IMR-90 (cell line): Measurements from ENCODE around the gene DOCK4. TPM values are rescaled to one million over a fixed set of nuclear protein-coding genes. Genes with fewer than 3 reads are reported as not detected.

Experiments
- CHD1 ChIP-seq: IDR thresholded peaks from 2 replicates; pipeline ENCODE4 v1.6.1; 2012; ENCODE audit warnings: low read depth, low read length, improper control_type of control experiment
- FOS ChIP-seq: fragments of 150-350 bp; IDR thresholded peaks from 2 replicates; pipeline ENCODE4 v1.6.1; 2016; ENCODE audit warnings: low read depth, low read length
- MAFK ChIP-seq: IDR thresholded peaks from 2 replicates; pipeline ENCODE4 v1.6.1; 2012; ENCODE audit warnings: low read depth, low read length, improper control_type of control experiment
- MXI1 ChIP-seq: IDR thresholded peaks from 2 replicates; pipeline ENCODE4 v1.6.1; 2012; ENCODE audit warnings: low read depth, mild to moderate bottlenecking, low read length, moderate library complexity, borderline replicate concordance
- NFE2L2 ChIP-seq: fragments of 150-350 bp; IDR thresholded peaks from 2 replicates; pipeline ENCODE4 v1.6.1; 2016; ENCODE audit warnings: low read depth, mild to moderate bottlenecking, low read length
- POLR2A ChIP-seq: IDR thresholded peaks from 2 replicates; pipeline ENCODE4 v1.6.1; 2012; ENCODE audit warnings: mild to moderate bottlenecking, low read depth, low read length
- RAD21 ChIP-seq: IDR thresholded peaks from 2 replicates; pipeline ENCODE4 v1.6.1; 2012; ENCODE audit warnings: low read length, improper control_type of control experiment
- RCOR1 ChIP-seq: IDR thresholded peaks from 2 replicates; pipeline ENCODE4 v1.6.1; 2012; ENCODE audit warnings: mild to moderate bottlenecking, low read length, improper control_type of control experiment; ENCODE audit not compliant: insufficient replicate concordance
- RFX5 ChIP-seq: IDR thresholded peaks from 2 replicates; pipeline ENCODE4 v1.8.0; 2012; ENCODE audit warnings: low read depth, mild to moderate bottlenecking, low read length, moderate library complexity
- polyA plus RNA-seq, 3 experiments: library from polyadenylated mRNA; depleted of rRNA; stranded (reverse); fragments of >200 nt; gene quantifications; 2 replicates each; pipeline ENCODE4 v1.2.3, GENCODE V29; 2012; ENCODE audit warnings: low replicate concordance in 1 of 3
- total RNA-seq: library from RNA; depleted of rRNA; stranded (reverse); fragments of >200 nt; gene quantifications from 2 replicates; pipeline ENCODE4 v1.2.3, GENCODE V29; 2012
- TF ChIP-seq, protein P1 (sequence below): conservative IDR thresholded peaks from 2 replicates; pipeline ENCODE4 v1.5.1; 2012; ENCODE audit warnings: mild to moderate bottlenecking, low read depth, low read length, improper control_type of control experiment

Gene DOCK4
- total and polyA plus RNA-seq, 2 of the 4 experiments (the other 2 are of a cell fraction): 4.4 to 12.2 TPM

DNA sequence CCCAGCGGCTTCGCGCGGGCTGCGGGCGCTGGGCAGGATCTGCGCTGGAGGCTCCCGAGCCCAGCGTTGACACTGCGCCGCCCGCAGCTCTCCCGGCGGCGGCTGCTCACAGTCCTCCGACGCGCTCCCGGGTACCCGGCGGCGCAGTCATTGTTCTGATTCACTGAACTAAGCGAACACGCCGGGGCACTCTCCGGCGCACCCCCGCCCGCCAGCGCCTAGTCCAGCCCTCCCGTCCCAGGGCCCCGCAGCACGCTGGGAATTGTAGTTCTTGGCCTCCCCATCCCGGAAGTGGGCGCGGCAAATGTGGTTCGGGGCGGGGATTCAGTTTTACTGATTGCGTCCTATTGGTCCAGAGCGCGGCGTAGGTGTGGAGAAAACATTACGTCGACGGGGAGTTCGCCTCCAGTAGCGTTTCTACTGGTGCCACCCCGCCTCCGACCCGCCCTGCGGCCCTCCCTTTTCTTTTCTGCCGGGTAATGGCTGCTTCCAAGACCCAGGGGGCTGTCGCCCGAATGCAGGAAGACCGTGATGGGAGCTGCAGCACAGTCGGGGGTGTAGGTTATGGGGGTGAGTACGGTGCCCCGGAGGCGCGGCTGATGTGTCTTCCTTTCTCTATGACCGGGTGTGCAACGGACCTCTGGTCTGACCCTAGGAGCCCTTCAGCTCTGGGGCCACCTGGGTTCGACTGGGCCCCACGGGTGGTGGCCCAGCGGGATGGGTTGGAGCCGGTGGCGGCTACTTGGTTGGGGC is at the start of gene DOCK4, which contains the start of gene ZNF277 (continued):
- TF ChIP-seq MXI1 (peak; percentile 69), RFX5 (no peak), POLR2A (peak; percentile 87), RCOR1 (no peak), NFE2L2 (no peak), RAD21 (peak; percentile 23; the same call in 1 of the 2 replicates), FOS (no peak), CHD1 (no peak), MAFK (no peak)
- TF ChIP-seq, protein P1, sequence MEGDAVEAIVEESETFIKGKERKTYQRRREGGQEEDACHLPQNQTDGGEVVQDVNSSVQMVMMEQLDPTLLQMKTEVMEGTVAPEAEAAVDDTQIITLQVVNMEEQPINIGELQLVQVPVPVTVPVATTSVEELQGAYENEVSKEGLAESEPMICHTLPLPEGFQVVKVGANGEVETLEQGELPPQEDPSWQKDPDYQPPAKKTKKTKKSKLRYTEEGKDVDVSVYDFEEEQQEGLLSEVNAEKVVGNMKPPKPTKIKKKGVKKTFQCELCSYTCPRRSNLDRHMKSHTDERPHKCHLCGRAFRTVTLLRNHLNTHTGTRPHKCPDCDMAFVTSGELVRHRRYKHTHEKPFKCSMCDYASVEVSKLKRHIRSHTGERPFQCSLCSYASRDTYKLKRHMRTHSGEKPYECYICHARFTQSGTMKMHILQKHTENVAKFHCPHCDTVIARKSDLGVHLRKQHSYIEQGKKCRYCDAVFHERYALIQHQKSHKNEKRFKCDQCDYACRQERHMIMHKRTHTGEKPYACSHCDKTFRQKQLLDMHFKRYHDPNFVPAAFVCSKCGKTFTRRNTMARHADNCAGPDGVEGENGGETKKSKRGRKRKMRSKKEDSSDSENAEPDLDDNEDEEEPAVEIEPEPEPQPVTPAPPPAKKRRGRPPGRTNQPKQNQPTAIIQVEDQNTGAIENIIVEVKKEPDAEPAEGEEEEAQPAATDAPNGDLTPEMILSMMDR: no peak
